IgD-negative memory B cell (primary cell): ENCODE data around the gene KPNA6. TPM values are rescaled to one million over a fixed set of nuclear protein-coding genes. Genes with fewer than 3 reads are reported as not detected.
"Not testable (repeated sequence)": the region's sequence is repeated elsewhere in the genome, so short reads cannot be mapped to it uniquely, and the experiment has no call there.

Source experiments
- H3K27ac Mint-ChIP-seq, 3 donors: one replicate each; pipeline ENCODE4 v1.8.0; 2020 to 2022; ENCODE audit warnings: mild to moderate bottlenecking in 3 of 3, mixed read lengths in 3 of 3, moderate library complexity in 1 of 3
- H3K27me3 Mint-ChIP-seq: one replicate; pipeline ENCODE4 v1.8.0; 2021; ENCODE audit warnings: mixed read lengths
- H3K36me3 Mint-ChIP-seq: one replicate; pipeline ENCODE4 v1.8.0; 2020; ENCODE audit warnings: mild to moderate bottlenecking, mixed read lengths
- H3K4me1 Mint-ChIP-seq, 3 donors: one replicate each; pipeline ENCODE4 v1.8.0; 2020 to 2022; ENCODE audit warnings: mixed read lengths in 3 of 3, mild to moderate bottlenecking in 1 of 3
- H3K4me3 Mint-ChIP-seq, 4 donors: one replicate each; pipeline ENCODE4 v1.8.0; 2020 to 2022; ENCODE audit warnings: mild to moderate bottlenecking in 4 of 4, mixed read lengths in 4 of 4, moderate library complexity in 3 of 4
- H3K9me3 Mint-ChIP-seq, 3 donors: one replicate each; pipeline ENCODE4 v1.8.0; 2020 to 2021; ENCODE audit warnings: mixed read lengths in 3 of 3, mild to moderate bottlenecking in 1 of 3
- polyA plus RNA-seq: library from polyadenylated mRNA; unstranded; fragments of 300-500 nt; fragmentation: Illumina TruSeq; gene quantifications from one replicate; pipeline ENCODE4 v1.2.3, GENCODE V29; 2021

KPNA6 gene
- polyA plus RNA-seq, 1 donor from 2014 or later, result 15.9 TPM

DNA sequence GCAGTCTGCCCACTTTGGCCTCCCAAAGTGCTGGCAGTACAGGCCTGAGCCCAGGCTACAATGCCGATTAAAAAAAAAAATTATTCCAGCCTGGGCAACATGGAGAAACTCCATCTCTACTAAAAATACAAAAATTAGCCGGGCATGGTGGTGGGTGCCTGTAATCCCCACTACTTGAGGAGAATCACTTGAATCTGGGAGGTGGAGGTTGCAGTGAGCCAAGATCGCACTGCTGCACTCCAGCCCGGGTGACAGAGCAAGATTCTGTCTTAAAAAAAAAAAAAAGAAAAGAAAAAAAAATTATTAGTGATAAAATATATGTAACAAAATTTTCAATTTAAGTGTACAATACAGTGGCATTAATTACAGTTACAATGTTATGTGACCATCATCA lies 35.4 kb downstream of the KPNA6 start:
- not testable (repeated sequence) for H3K9me3 Mint-ChIP-seq, H3K27me3 Mint-ChIP-seq, H3K27ac Mint-ChIP-seq, H3K4me3 Mint-ChIP-seq
- Mint-ChIP-seq H3K4me1 (peaks cover 18 to 33% (median 30%) of the 10 kb centered on the region in 3 donors), H3K36me3 (peaks cover 18% of the 10 kb centered on the region)

DNA sequence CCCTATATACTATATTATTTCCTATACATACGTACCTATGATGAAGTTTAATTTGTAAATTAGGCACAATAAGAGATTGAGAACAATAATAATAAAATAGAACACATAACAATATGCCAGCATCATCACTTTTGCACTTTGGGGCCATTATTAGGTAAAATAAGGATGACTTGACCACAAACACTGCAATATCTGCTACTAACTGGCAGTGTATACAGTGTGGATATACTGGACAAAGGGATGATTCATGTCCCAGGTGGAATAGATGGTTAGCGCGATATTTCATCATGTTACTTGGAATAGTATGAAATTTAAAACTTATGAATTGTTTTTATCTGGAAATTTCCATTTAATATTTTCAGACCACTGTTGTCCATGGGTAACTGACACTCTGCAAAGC lies 36.2 kb downstream of the KPNA6 start:
- Mint-ChIP-seq H3K4me1 (peaks cover 17 to 27% (median 27%) of the 10 kb centered on the region in 3 donors), H3K27ac (no peak overlapping the region), H3K27me3 (no peaks in the 10 kb centered on the region), H3K4me3 (no peak overlapping the region), H3K36me3 (peaks cover 21% of the 10 kb centered on the region), H3K9me3 (no peaks in the 10 kb centered on the region)

DNA sequence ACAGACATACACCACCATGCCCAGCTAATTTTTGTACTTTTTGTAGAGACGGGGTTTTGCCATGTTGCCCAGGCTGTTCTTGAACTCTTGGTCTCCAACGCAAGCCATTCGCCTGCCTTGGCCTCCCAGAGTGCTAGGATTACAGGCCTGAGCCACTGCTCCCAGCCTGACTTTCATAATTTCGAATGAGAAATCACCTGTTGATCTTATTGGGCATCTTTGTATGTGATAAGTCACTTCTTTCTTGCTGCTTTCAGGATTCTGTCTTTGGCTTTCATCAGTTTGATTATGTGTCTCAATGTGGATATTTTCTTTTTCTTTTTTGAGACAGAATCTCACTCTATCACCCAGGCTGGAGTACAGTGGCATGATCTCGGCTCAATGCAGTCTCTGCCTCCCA lies 39.9 kb downstream of the KPNA6 start:
- H3K27me3 Mint-ChIP-seq, H3K4me3 Mint-ChIP-seq, H3K27ac Mint-ChIP-seq, H3K9me3 Mint-ChIP-seq: not testable (repeated sequence)
- Mint-ChIP-seq H3K4me1 (peaks cover 20 to 23% (median 20%) of the 10 kb centered on the region in 3 donors), H3K36me3 (peaks cover 17% of the 10 kb centered on the region)

DNA sequence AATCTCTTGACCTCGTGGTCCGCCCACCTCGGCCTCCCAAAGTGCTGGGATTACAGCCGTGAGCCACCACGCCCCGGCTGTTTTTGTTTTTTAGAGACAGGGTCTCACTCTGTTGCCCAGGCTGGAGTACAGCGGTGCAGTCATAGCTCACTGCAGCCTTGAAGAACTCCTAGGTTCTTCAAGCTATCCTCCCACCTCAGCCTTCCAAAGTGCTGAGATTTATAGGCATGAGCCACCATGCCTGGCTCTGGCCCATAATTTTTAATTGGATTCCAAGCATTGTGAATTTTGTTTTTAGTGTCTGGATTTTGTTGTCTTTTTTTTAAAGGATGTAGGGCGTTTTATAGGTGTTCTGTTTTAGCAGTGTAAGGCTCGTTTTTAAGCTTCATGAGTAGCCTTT lies 43.0 kb downstream of the KPNA6 start:
- Mint-ChIP-seq H3K9me3 (no peaks in the 10 kb centered on the region), H3K4me3 (peak overlapping the region in 1 of 4 donors; percentile 47), H3K36me3 (peaks cover 17% of the 10 kb centered on the region), H3K27me3 (no peaks in the 10 kb centered on the region), H3K27ac (peak overlapping the region in 1 of 3 donors; percentile 71), H3K4me1 (peaks cover 12 to 13% (median 13%) of the 10 kb centered on the region in 3 donors)

DNA sequence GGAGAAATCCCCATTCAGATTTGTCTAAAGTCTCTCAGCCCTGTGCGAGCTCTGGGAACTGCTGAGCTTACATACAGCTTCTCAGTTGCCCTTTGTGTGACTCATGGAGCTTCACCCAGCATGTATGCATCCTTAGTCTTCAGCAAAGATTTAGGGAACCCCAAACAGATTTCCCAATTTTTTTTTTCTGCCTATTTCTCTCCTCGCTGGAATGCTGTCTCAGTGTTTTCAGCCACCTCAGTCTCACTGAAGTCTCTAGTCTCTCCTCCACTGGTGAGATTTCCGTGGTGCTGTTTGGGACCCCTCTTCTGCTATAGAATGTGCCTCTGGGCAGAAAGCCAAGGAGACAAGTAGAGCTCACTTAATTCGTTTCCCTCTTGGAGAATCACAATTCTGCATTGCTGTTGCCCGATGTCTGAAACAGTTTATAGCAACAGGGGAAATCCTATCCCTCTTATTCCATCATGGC lies 43.5 kb downstream of the KPNA6 start:
- peaks cover 16% of the 10 kb centered on the region for H3K36me3 Mint-ChIP-seq
- H3K4me3 Mint-ChIP-seq, result no peak overlapping the region

DNA sequence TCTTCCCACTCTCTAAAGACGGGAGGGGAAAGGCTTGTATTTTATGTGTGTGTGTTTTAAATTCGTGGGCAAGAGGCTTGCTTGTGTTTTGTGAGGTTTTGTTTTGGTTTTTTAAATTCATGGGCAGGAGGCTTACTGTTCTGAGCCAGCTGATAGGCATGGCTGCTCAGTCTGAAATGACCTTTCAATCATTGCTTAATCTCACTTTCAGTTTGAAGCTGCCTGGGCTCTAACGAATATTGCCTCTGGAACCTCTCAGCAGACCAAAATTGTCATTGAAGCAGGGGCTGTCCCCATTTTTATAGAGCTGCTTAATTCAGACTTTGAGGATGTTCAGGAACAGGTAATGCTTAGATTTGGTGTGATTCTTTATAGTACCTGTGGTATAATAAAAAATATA lies 51.3 kb downstream of the KPNA6 start:
- no peak overlapping the region for H3K4me3 Mint-ChIP-seq
- H3K27ac Mint-ChIP-seq, result no peak overlapping the region
- peaks cover 0 to 4% (median 1%) of the 10 kb centered on the region in 3 donors for H3K4me1 Mint-ChIP-seq
- H3K9me3 Mint-ChIP-seq, result no peaks in the 10 kb centered on the region
- H3K36me3 Mint-ChIP-seq, result peaks cover 9% of the 10 kb centered on the region
- no peaks in the 10 kb centered on the region for H3K27me3 Mint-ChIP-seq

More for the DNA sequence above, 43.5 kb downstream of the KPNA6 start:
- H3K9me3 Mint-ChIP-seq, result no peaks in the 10 kb centered on the region
- H3K4me1 Mint-ChIP-seq, result peaks cover 9 to 11% (median 10%) of the 10 kb centered on the region in 3 donors
- H3K27me3 Mint-ChIP-seq, result no peaks in the 10 kb centered on the region
- H3K27ac Mint-ChIP-seq, result peak overlapping the region in 1 of 3 donors; percentile 25

DNA sequence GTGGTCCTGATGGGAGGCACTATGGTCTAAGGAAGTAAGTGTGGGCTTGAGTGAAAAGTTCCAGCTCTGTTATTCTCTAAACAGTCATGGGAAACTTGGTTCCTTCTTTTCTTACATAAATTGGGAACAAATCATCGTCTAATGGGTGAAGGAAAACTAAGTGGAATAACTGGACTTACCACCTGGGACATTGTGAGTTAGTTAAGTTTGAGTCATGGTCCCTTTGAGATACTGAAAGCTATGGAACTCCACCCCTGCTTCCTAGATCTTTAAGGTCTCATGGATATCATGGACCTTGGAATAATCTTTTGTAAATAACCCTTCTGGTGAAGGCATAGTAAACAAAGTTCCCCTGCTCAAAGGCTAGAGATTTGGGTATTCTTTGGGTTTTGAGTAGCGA lies 55.5 kb downstream of the KPNA6 start:
- H3K27me3 Mint-ChIP-seq, result no peaks in the 10 kb centered on the region
- H3K36me3 Mint-ChIP-seq, result peaks cover 8% of the 10 kb centered on the region
- H3K4me3 Mint-ChIP-seq, result no peak overlapping the region
- H3K4me1 Mint-ChIP-seq, result no peaks in the 10 kb centered on the region
- no peaks in the 10 kb centered on the region for H3K9me3 Mint-ChIP-seq
- H3K27ac Mint-ChIP-seq, result no peak overlapping the region

DNA sequence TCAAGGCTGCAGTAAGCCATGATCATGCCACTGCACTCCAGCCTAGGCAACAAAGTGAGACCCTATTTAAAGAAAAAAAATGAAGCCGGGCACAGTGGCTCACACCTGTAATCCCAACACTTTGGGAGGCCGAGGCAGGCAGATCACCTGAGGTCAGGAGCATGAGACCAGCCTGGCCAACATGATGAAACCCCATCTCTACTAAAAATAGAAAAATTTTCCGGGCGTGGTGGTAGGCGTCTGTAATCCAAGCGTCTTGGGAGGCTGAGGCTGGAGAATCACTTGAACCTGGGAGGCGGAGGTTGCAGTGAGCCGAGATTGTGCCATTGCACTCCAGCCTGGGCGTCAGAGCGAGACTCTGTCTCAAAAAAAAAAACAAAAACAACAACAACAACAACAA lies 57.8 kb downstream of the KPNA6 start:
- H3K27ac Mint-ChIP-seq, result peak overlapping the region in 1 of 3 donors; percentile 46
- not testable (repeated sequence) for H3K4me1 Mint-ChIP-seq, H3K9me3 Mint-ChIP-seq, H3K27me3 Mint-ChIP-seq, H3K4me3 Mint-ChIP-seq, H3K36me3 Mint-ChIP-seq

DNA sequence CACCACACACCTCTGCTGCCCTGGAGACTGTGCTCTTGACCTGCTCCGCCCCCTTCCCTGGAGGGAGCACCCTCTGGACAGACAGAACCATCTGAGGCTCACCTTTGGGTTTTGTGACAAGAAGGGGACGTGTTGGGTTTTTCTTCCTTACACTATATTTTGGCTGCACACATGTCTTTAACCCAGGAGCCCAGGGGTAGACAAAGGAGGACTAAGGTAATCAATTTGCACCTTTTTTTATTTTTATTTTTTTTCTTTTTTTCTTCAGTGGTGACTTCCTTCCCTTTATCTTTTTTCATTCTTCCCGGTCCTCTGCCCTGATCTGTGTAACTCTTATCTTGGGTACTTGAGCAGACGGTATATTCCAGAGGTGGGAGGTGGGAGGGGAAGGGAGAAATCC lies 63.1 kb downstream of the KPNA6 start:
- Mint-ChIP-seq H3K4me3 (no peak overlapping the region), H3K36me3 (peaks cover 8% of the 10 kb centered on the region), H3K27me3 (no peaks in the 10 kb centered on the region), H3K9me3 (no peaks in the 10 kb centered on the region), H3K27ac (no peak overlapping the region), H3K4me1 (peaks cover 0 to 1% (median 0%) of the 10 kb centered on the region in 3 donors)

DNA sequence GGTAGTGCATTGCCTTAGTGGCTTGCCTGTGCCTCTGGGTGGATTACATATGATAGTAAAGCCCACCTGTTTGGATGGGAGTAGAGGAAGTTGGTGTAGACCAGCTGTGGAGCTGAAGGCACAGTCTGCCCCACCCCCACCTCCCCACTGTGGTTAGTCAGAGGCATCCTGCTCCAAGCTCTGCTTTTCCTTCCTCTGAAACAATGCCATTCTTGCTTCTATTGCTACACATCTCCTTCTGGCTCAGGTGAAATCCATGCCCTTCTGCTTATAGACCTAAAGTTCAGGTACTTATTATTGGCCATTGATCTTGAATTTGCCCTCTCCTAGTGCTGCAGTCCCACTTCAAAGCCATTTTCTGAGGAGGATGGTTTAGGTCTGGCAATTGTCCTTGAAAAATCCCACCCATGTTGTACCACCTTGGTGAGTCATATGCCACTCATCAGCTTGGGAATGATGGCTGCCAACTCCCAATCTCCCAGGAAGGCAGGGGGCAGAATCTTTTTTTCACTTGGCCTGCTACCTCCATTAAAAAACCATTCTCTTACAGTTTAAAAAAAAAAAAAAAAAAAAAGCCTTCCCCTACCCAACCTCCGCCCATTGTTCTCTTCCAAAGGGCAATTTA lies 64.9 kb downstream of the KPNA6 start:
- peak overlapping the region in 1 of 3 donors; percentile 39 for H3K27ac Mint-ChIP-seq
- H3K27me3 Mint-ChIP-seq, result no peaks in the 10 kb centered on the region
- H3K4me1 Mint-ChIP-seq, result peaks cover 0 to 1% (median 0%) of the 10 kb centered on the region in 3 donors
- no peaks in the 10 kb centered on the region for H3K9me3 Mint-ChIP-seq
- peaks cover 6% of the 10 kb centered on the region for H3K36me3 Mint-ChIP-seq
- peak overlapping the region in 1 of 4 donors; percentile 82 for H3K4me3 Mint-ChIP-seq

DNA sequence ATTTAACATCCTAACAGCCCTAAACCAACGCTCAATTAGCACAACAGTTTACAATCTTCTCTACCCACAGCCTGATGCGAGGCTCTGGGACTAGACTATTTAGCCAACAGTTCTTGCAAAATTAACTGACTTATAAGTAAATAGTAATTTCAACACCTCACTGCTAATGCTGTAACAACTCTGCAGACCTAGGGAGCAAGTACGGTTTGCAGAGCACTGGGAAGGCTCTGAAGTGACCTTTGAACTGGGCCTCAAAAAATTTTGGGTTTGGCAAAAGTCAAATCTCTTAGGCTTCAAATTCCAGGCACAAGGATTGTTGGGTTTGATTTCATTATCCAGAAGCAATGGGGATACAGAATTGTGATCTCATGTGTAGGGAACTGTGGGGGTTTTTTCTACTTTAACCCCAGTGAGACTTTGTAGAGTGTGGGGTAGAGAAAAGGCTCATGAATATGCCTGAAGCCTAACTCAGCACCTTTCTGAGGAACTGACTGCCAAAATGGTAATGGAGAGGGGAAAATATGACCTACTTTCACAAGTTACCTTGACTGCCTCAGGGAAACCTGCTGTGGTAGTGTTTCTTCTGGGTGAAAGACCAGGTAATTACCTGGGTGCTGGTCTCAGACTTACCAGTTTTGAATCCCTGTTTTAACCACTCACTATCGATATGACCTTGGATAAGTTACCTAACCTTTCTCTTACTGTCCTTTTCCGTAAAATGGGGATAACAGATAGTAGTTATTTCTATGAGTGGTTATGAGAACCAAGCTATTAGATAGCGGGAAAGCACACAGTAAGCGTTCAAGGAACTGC lies 70.7 kb downstream of the KPNA6 start:
- H3K4me1 Mint-ChIP-seq, result peaks cover 19 to 32% (median 20%) of the 10 kb centered on the region in 3 donors
- no peaks in the 10 kb centered on the region for H3K9me3 Mint-ChIP-seq
- H3K27me3 Mint-ChIP-seq, result no peaks in the 10 kb centered on the region

DNA sequence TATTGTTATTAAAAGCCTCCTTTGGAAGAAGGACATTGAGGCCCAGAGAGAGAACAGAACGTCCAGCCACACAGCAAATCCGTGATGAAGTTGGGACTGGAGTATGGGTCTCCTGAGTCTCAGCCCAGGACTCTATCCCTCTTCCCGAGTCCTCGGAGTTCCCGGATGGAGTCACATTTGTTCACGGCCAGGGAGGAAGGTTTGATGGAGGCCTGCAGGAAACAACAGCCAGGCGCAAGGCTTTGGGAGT lies 71.3 kb downstream of the KPNA6 start:
- H3K36me3 Mint-ChIP-seq, result no peaks in the 10 kb centered on the region

More for the DNA sequence above, 70.7 kb downstream of the KPNA6 start:
- Mint-ChIP-seq H3K27ac (peak overlapping the region in 2 of 3 donors; percentile 94 to 97), H3K4me3 (peak overlapping the region; percentile 82 to 96 (median 94)), H3K36me3 (no peaks in the 10 kb centered on the region)

DNA sequence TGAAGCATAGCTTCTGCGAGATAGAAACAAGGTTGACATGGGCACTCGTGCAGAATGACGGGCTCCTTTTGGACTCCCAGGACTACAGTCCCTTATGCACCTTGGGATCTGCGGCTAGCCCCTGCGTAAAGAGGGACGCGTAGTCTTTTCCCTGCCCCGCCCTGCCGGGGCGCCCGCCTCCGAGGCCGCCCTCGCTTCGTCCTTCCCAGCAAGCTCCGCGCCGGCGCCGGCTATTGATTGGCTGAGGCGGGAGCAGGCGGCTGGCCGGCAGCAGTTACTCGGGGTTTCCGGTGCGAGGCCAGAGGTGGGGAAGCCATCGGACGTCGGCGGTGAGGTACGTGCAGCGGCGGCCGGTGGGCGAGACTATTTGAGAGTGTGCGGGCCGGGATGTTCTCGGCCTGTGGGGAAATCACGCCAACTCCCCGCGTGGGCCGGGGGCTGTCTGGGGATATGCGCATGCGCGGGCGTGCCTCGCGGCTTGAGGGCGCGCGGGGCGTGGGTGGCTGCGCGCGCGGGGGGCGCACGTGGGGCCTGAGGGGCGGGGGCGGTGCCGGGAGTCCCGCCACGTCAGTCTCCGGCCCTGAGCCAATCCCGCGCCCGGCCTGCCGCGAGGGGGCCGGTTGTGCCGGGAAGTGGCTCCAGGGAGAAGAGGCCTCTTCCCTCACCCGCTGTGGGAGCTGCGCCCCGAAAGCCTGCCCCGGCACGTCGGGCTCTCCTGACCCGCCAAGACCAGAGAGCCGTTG lies 71.8 kb downstream of the KPNA6 start, which contains the start of gene TXLNA:
Gene TXLNA (plus strand): TSS at position 233 of the 743 bp plus-strand sequence. CDS start 671 bp downstream, outside the sequence.
- Mint-ChIP-seq H3K9me3 (no peaks in the 10 kb centered on the region), H3K4me3 (peak within 1 kb of the TSS; percentile 82 to 96 (median 94)), H3K4me1 (peaks cover 19 to 36% (median 28%) of the 10 kb centered on the region in 3 donors), H3K36me3 (no peaks in the 10 kb centered on the region), H3K27ac (peak within 1 kb of the TSS; percentile 94 to 99 (median 97)), H3K27me3 (no peaks in the 10 kb centered on the region)

More for the DNA sequence above, 71.3 kb downstream of the KPNA6 start:
- Mint-ChIP-seq H3K27me3 (no peaks in the 10 kb centered on the region), H3K4me1 (peaks cover 19 to 35% (median 24%) of the 10 kb centered on the region in 3 donors), H3K9me3 (no peaks in the 10 kb centered on the region), H3K4me3 (peak overlapping the region; percentile 82 to 96 (median 94)), H3K27ac (peak overlapping the region; percentile 94 to 99 (median 97))

DNA sequence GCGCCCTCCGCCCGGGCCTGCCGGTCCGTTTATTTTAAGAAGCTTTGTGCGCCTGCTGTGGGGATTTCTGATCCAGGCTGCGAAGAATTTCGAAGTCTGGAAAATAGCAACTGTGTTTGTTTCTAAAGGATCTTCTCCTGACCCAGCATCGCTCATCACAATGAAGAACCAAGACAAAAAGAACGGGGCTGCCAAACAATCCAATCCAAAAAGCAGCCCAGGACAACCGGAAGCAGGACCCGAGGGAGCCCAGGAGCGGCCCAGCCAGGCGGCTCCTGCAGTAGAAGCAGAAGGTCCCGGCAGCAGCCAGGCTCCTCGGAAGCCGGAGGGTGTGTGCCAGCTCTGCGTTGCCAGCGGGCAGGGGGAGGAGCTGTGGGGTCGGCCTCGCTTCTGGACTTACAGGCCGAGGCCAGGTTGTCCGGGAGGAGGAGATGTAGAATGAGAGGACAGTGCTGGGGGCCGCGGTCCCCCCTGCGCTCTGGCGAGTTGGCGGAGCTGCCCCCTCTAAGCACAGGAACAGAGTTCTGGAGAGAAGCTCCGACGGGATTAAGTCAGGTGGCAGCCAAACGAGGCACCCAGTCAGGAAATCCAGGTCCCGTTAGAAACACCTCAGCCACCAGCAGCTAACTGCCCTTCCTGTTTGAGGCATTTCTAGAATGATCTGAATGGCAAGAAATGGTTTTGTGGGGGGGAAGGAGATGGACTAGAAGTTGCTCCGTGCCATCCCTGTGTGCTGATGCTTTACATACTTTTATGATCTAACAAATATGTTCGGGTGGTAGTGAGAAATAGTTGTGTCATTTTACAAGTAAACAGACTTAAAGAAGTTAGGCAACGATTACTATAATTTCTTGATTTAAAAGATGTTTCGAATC lies 72.6 kb downstream of the KPNA6 start:
- Mint-ChIP-seq H3K27ac (peak overlapping the region; percentile 94 to 99 (median 97)), H3K9me3 (no peaks in the 10 kb centered on the region), H3K36me3 (no peaks in the 10 kb centered on the region), H3K4me1 (peaks cover 22 to 41% (median 33%) of the 10 kb centered on the region in 3 donors), H3K4me3 (peak overlapping the region; percentile 82 to 96 (median 94)), H3K27me3 (no peaks in the 10 kb centered on the region)
